Adrenal gland (tissue), 5 donors: ENCODE results near the gene DNHD1.

Experiments
- POLR2A ChIP-seq, 2 donors: fragments of 450-650 bp; IDR thresholded peaks; one replicate each; pipeline ENCODE4 v1.6.1; 2017; ENCODE audit warnings: antibody characterized with exemption in 2 of 2, mild to moderate bottlenecking in 2 of 2, moderate library complexity in 1 of 2
- TF ChIP-seq, protein P1 (sequence below), 6 experiments: fragments of 450-650 bp in 4 of 6; fragments of 200-600 bp in 2 of 6; sonication (generic) in 1 of 6; IDR thresholded peaks; 1 replicate in 5 of 6; 2 replicates in 1 of 6; pipeline versions ENCODE4 v1.5.1 to v1.8.0; 2016 to 2021; ENCODE audit warnings: antibody characterized with exemption in 6 of 6, mild to moderate bottlenecking in 2 of 6, moderate library complexity in 1 of 6
- donor health status: DM: no; HTN: no; CAD: no.

DNA sequence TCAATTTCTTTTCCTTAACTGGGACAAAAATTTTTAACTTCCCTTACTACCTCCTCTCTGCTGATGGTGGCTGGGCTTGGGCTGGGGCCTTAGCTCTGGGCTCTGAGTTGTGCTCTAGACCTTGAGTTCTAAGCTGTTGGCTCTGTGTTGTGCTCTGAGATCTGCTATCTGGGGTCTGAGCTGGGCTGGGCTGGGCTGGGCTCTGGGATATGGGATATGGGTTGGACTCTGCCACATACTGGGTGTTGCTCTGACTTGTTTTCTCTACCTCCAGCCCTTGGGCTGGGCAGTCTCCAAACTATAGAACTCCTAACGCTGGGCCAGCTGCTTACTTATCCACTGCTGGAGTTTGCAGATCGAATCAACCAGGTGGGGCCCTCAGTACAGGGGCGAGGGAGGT is 41.9 kb downstream of the DNHD1 start:
- TF ChIP-seq, protein P1, sequence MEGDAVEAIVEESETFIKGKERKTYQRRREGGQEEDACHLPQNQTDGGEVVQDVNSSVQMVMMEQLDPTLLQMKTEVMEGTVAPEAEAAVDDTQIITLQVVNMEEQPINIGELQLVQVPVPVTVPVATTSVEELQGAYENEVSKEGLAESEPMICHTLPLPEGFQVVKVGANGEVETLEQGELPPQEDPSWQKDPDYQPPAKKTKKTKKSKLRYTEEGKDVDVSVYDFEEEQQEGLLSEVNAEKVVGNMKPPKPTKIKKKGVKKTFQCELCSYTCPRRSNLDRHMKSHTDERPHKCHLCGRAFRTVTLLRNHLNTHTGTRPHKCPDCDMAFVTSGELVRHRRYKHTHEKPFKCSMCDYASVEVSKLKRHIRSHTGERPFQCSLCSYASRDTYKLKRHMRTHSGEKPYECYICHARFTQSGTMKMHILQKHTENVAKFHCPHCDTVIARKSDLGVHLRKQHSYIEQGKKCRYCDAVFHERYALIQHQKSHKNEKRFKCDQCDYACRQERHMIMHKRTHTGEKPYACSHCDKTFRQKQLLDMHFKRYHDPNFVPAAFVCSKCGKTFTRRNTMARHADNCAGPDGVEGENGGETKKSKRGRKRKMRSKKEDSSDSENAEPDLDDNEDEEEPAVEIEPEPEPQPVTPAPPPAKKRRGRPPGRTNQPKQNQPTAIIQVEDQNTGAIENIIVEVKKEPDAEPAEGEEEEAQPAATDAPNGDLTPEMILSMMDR (IDR thresholded peaks at IDR 0.05): no peak
- no peak for TF ChIP-seq POLR2A (IDR thresholded peaks at IDR 0.05)
